Measurements from ENCODE around the gene RPL22L1.
"Not testable (repeated sequence)": the region's sequence is repeated elsewhere in the genome, so short reads cannot be mapped to it uniquely, and the experiment has no call there.

RPL22L1 gene

DNA sequence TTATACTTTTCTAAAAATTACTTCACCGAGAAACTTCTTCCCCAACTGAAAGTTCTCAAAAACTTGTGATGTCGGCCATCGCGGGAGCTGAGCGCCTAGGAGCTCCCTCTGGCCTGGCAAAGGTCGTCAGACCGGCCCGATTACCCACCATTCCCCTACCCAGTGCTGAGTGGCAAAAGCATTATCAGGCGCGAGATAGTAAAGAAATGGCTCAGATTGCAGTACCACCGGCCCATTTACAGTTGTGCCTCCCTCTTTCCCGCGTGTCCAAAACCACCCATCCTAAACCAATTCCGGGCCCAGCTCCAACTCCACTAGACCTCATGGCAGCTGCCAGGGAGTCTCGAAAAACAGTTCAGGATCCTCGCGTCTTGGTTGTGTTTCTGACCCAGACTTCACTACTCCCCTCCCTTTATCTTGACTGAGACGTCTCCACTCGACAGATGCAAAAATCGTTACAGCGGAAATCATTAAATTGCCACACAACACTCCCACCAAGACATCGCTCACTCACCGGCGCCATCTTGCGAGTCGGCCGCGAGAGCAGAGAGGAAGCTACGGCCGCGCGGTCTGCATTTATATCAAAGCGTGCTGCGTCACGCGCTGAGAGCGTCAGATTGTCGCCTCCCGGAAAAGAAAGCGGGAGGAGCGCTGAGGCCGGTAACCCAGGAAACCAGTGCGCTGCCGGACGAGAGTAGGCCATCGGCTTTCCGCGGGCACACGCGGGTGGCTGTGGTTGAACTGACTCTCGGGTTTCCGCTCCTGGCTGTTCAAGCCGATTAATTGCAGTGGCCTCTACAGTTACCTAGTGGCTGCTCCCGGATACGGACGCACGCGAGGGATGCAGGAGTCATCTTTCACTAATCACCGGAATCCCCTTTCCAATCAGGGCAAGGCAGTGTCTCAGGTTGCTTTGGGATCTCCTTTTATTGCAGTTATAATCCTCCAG, at the start of gene RPL22L1:
RPL22L1 (minus strand) TSS at position 551 of the 949 bp plus-strand sequence; CDS start at position 523, 28 bp downstream.
- no peak for DNase-seq

GRCh38 chr3:170918715-170919114, 48.7 kb upstream of the RPL22L1 start:
- no peak for DNase-seq

GRCh38 chr3:170914690-170915089, 44.7 kb upstream of the RPL22L1 start:
- no peak for DNase-seq

DNA sequence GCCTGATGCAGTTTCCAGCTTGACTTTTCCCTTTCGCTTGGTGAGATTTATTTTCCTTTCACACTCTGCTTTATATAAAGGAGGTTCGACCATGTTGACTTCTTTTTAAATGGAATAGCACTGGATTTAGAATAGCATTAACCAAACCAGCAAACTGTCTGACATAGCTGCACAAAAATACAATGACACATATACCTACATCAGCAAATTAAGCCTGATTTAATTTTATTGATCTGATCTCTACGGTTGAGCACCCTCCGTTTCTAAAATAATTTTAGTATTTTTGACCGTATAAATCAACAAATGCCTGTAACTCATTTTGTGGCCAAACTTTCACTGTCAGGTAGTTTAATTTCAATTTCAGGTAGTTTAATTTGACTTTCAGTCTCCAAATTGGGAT, 44.2 kb upstream of the RPL22L1 start:
- DNase-seq = no peak

DNA sequence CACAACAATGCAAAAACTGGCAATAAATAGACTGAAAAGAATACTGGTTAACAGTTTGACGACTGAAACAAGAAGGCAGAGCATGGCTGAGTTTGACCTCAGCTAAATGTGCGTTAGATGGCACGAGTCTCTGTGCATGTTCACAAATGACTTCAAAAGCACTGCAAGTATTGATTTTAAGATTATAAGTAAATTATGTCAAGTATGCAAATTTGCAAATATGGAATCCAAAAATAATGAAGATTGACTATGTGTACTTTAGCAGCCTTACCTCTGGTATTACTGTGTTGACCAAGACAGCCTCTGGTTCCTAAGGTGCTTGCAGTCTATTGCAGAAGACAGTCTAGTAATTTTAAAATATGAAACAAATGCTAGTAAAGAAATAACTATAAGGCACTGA, 41.1 kb upstream of the RPL22L1 start:
- no peak for DNase-seq

GRCh38 chr3:170910542-170910941, 40.5 kb upstream of the RPL22L1 start:
- DNase-seq = no peak

GRCh38 chr3:170909129-170909903, 39.3 kb upstream of the RPL22L1 start:
- DNase-seq = peak; percentile 34

GRCh38 chr3:170908235-170909116, 38.5 kb upstream of the RPL22L1 start, which contains the start of gene EIF5A2:
EIF5A2 (minus strand) TSS chr3:170908637; CDS start chr3:170907806, 831 bp downstream.
- peak; percentile 89 for DNase-seq

DNA sequence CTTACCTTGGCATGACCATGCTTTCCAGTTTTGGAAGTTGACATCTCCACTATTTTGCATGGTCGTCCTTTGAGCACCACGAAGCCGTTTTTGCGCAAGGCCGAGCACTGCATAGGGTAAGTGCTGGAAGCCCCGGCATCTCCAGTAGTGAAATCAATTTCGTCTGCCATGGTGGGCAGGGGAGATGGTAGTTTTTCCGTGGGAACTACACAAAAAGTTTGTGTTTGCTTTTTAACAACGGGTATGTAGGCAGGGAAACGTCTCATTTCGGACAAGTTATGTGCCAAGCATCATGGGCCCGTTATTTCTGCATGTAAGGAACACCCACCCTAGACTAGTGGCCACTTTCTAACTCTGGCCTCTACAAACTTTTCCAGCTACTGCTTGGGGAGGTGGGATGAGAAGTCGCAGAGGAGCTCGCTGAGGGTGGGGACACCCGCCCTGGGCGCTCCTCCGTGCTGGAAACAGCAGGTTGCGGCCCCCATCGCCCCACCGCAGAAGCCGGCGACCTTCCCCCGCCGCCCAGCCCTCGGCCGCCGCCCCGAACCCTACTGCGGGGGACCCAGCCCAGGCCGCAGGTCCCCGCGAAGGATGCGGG, 37.7 kb upstream of the RPL22L1 start:
- DNase-seq = no peak

DNA sequence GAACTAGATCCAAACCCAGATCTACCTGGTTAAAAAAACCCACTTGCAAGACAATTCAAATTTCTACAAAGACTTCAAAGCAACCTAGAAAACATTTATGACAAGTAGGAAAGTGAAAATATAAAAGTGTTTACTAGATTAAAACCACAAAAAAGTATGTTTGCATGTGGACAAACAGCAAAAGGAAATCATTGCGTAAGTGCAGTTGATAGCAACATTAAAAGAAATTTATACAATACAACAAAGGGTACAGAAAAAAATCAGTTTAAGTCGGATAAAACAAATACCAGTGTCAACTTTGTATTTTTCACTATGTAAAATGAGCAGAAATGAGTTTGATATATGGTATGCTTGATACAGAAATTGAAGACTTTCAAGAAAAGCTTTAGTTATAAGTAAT, 35.9 kb upstream of the RPL22L1 start:
- DNase-seq = no peak

- DNase-seq = no peak
These were observed 33.1 kb upstream of the RPL22L1 start for GRCh38 chr3:170903123-170903522.

DNA sequence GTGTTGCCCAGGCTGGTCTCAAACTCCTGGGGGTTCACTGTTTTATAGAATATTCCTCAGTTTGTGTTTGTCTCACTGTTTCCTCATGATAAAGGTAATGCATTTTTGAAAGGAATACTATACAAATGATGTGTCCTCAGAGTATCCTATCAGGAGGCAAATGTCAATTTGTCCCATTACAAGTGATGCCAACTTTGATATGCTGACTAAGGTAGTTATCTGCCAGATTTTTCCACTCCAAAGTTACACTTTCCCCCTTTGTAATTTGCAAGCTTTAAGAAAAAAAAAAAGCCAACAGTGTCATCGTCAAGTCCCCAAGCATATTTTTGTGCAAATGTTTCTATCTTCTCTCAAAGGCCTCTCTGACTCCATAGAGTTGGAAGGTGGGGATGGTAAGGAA, 29.5 kb upstream of the RPL22L1 start:
- DNase-seq = no peak

GRCh38 chr3:170897978-170898377, 28.0 kb upstream of the RPL22L1 start:
- no peak for DNase-seq

- DNase-seq = not testable (repeated sequence)
These were observed 27.2 kb upstream of the RPL22L1 start for GRCh38 chr3:170897199-170897598.

- DNase-seq = no peak
These were observed 26.8 kb upstream of the RPL22L1 start for GRCh38 chr3:170896781-170897180.

DNA sequence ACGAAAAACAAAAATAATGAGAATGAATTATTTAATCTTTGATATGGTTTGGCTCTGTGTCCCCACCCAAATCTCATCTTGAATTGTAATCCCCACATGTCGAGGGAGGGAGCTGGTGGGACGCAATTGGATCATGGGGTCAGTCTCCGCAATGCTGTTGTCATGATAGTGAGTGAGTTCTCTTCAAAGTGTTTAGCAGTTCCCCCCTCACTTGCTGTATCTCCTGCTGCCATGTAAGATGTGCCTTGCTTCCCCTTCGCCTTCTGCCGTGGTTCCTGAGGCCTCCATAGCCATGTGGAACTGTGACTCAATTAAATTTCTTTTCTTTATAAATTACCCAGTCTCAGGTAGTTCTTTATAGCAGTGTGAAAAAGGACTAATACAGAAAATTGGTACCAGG, 26.3 kb upstream of the RPL22L1 start:
- not testable (repeated sequence) for DNase-seq

- no peak for DNase-seq
These were observed 23.9 kb upstream of the RPL22L1 start for GRCh38 chr3:170893895-170894294.

DNA sequence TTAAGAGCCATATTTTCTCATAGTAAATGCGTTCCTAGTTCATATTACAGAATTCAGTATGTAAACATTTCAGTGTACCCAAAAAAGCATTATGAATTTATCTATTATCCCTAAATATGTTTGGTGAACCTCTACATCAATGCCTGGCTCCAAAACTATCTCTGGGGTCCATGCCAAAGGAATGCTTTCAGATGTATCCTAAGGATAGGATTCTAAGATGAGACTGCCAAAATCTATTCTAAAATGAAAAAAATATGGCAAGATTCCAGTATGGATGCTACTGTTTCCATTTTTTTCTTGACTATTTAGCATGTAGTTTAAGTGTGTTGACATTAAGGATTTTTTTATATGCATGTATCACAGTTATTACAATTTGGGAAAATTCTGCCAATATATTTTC, 19.6 kb upstream of the RPL22L1 start:
- DNase-seq = no peak

- no peak for DNase-seq
These were observed 19.1 kb upstream of the RPL22L1 start for GRCh38 chr3:170889132-170889531.

DNA sequence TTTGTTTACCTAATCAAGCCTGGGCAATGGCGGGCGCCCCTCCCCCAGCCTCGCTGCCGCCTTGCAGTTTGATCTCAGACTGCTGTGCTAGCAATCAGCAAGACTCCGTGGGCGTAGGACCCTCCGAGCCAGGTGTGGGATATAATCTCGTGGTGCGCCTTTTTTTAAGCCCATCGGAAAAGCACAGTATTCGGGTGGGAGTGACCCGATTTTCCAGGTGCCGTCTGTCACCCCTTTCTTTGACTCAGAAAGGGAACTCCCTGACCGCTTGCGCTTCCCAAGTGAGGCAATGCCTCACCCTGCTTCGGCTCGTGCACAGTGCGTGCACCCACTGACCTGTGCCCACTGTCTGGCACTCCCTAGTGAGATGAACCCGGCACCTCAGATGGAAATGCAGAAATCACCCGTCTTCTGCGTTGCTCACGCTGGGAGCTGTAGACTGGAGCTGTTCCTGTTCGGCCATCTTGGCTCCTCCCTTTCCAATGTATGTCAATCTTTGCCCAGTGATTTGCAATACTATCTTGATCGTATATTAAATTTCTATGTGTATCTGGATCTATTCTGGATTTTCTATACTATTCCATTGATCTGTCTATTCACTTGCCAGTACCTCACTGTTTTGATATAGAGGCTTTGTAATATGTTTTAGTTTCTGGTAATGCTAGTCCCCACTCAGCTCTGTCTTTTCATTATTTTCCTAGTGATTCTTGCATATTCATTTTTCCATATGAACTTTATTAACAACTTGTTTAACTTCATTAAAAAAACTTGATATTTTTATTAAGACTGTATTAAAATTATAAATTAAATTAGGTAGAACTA, 14.3 kb upstream of the RPL22L1 start:
- DNase-seq = not testable (repeated sequence)

DNA sequence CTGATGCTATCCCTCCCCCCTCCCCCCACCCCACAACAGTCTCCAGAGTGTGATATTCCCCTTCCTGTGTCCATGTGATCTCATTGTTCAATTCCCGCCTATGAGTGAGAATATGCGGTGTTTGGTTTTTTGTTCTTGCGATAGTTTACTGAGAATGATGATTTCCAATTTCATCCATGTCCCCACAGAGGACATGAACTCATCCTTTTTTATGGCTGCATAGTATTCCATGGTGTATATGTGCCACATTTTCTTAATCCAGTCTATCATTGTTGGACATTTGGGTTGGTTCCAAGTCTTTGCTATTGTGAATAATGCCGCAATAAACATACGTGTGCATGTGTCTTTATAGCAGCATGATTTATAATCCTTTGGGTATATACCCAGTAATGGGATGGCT, 8.7 kb upstream of the RPL22L1 start:
- not testable (repeated sequence) for DNase-seq
